Activated CD8-positive, alpha-beta memory T cell treated with anti-CD3 and anti-CD28 coated beads for 1 hour (primary cell): Measurements from ENCODE around the gene RADIL.

ENCODE experiments used
- DNase-seq, 2 donors: peaks; one replicate each; pipeline ENCODE4 v3.0.0-alpha.2; 2020; ENCODE audit warnings: low read depth in 1 of 2; ENCODE audit errors: extremely low read depth in 1 of 2

Gene RADIL

GRCh38 chr7:4783292-4783652 is 100.2 kb downstream of the RADIL start:
- no peak for DNase-seq

GRCh38 chr7:4782333-4783291 is 100.9 kb downstream of the RADIL start:
- no peak for DNase-seq

GRCh38 chr7:4781366-4782069 is 102.0 kb downstream of the RADIL start:
- DNase-seq, result no peak

GRCh38 chr7:4779118-4779517 is 104.4 kb downstream of the RADIL start:
- DNase-seq, result no peak

- peak; percentile 8 to 23 for DNase-seq
Observed at GRCh38 chr7:4775848-4776623, 107.5 kb downstream of the RADIL start.

- DNase-seq, result peak; percentile 82 to 92
Observed at GRCh38 chr7:4775250-4775847, 108.2 kb downstream of the RADIL start, which contains the start of gene AP5Z1. Gene AP5Z1, plus strand, starts transcription at chr7:4775623. Its CDS starts 93 bp downstream, at chr7:4775716.

GRCh38 chr7:4774658-4775249 is 108.8 kb downstream of the RADIL start:
- no peak for DNase-seq

GRCh38 chr7:4774007-4774406 is 109.5 kb downstream of the RADIL start:
- no peak for DNase-seq

- DNase-seq, result no peak
Observed at GRCh38 chr7:4772306-4772705, 111.2 kb downstream of the RADIL start.

- DNase-seq, result no peak
Observed at GRCh38 chr7:4771737-4772136, 111.8 kb downstream of the RADIL start.

GRCh38 chr7:4770886-4771285 is 112.6 kb downstream of the RADIL start:
- DNase-seq, result no peak

- DNase-seq, result no peak
Observed at GRCh38 chr7:4769761-4770160, 113.8 kb downstream of the RADIL start.

- DNase-seq, result no peak
Observed at GRCh38 chr7:4768597-4769569, 114.6 kb downstream of the RADIL start.

GRCh38 chr7:4766666-4767519 is 116.6 kb downstream of the RADIL start:
- DNase-seq, result no peak

GRCh38 chr7:4765776-4766490 is 117.6 kb downstream of the RADIL start:
- no peak for DNase-seq

- no peak for DNase-seq
Observed at GRCh38 chr7:4764402-4765007, 119.0 kb downstream of the RADIL start.

- no peak for DNase-seq
Observed at GRCh38 chr7:4763794-4764185, 119.7 kb downstream of the RADIL start.
